Caco-2 (cell line): ENCODE data around the gene C11orf87. TPM values are rescaled to one million over a fixed set of nuclear protein-coding genes. Genes with fewer than 3 reads are reported as not detected.

Experiments used
- Bru-seq: library from RNA; stranded (reverse); fragments of 400-500 nt; gene quantifications from one replicate; lab custom pipeline; 2021; lab: Mats Ljungman, UMichigan
- BruChase-seq, 2 experiments: library from RNA; stranded (reverse); fragments of 400-500 nt; gene quantifications; one replicate each; lab custom pipeline; 2021; lab: Mats Ljungman, UMichigan
- BruUV-seq: library from RNA; stranded (reverse); fragments of 400-500 nt; replicated peaks from 2 replicates; lab custom pipeline; 2021; lab: Mats Ljungman, UMichigan
- CTCF ChIA-PET: fragments of 300-600 bp; sonication (Branson Sonifier 250); formaldehyde crosslinking; loops from one replicate; lab custom pipeline; 2022; ENCODE audit warnings: antibody characterized with exemption; lab: Charles Lee
- POLR2A ChIA-PET: fragments of 300-600 bp; sonication (Branson Sonifier 250); formaldehyde crosslinking; loops from one replicate; lab custom pipeline; 2022; ENCODE audit warnings: antibody characterized with exemption; lab: Charles Lee
- DNase-seq, 2 experiments: peaks; one replicate each; pipeline versions ENCODE4 v3.0.0 to v3.0.0-alpha.2; 2020 to 2022
- H3K27me3 ChIP-seq: replicated peaks from 2 replicates; pipeline ENCODE4 v1.6.0; 2011; ENCODE audit warnings: low read length; ENCODE audit not compliant: control insufficient read depth, insufficient read depth
- H3K36me3 ChIP-seq: 2 replicates; pipeline ENCODE4 v1.5.1; 2011; ENCODE audit warnings: low read length; ENCODE audit not compliant: control insufficient read depth, insufficient read depth
- H3K4me1 ChIP-seq: fragments of 250-450 bp; sonication (Bioruptor Pico); 2 replicates; pipeline ENCODE4 v1.5.1; 2020; ENCODE audit warnings: mild to moderate bottlenecking
- H3K4me3 ChIP-seq: 2 replicates; pipeline ENCODE4 v1.5.1; 2011; ENCODE audit warnings: low read depth, mild to moderate bottlenecking, control low read depth, low read length
- H3K9me3 ChIP-seq: fragments of 250-450 bp; sonication (Bioruptor Pico); 2 replicates; pipeline ENCODE4 v1.5.1; 2020; ENCODE audit warnings: mild to moderate bottlenecking, moderate library complexity
- H3K27ac Mint-ChIP-seq: one replicate; pipeline ENCODE4 v1.8.0; 2022; ENCODE audit warnings: mixed read lengths; ENCODE audit not compliant: unreplicated experiment
- H3K27me3 Mint-ChIP-seq: one replicate; pipeline ENCODE4 v1.8.0; 2022; ENCODE audit warnings: mixed read lengths; ENCODE audit not compliant: insufficient read depth, unreplicated experiment
- H3K36me3 Mint-ChIP-seq: one replicate; pipeline ENCODE4 v1.8.0; 2022; ENCODE audit warnings: mild to moderate bottlenecking, mixed read lengths; ENCODE audit not compliant: insufficient read depth, unreplicated experiment
- H3K4me1 Mint-ChIP-seq: one replicate; pipeline ENCODE4 v1.8.0; 2022; ENCODE audit warnings: low read depth, mixed read lengths; ENCODE audit not compliant: unreplicated experiment
- H3K4me3 Mint-ChIP-seq: one replicate; pipeline ENCODE4 v1.8.0; 2022; ENCODE audit warnings: mild to moderate bottlenecking, moderate library complexity, mixed read lengths; ENCODE audit not compliant: unreplicated experiment
- H3K9me3 Mint-ChIP-seq: one replicate; pipeline ENCODE4 v1.8.0; 2022; ENCODE audit warnings: mixed read lengths; ENCODE audit not compliant: unreplicated experiment
- intact Hi-C: fragments of 100-400 bp; cut with micrococcal nuclease; formaldehyde crosslinking; loops from one replicate; pipeline ENCODE4 v1.10.0; 2022; ENCODE audit not compliant: unreplicated experiment
- long read RNA-seq: library from polyadenylated mRNA; stranded (forward); transcript quantifications from one replicate; pipeline ENCODE4 v2.0.0, GENCODE V29; 2022
- total RNA-seq: library from RNA; stranded (reverse); gene quantifications from 2 replicates; pipeline ENCODE4 v1.2.3, GENCODE V29; 2022
- TF ChIP-seq, protein P1 (sequence below), 2 experiments: fragments of 200-600 bp in 1 of 2; IDR thresholded peaks; 1 replicate in 1 of 2; 2 replicates in 1 of 2; pipeline versions ENCODE4 v1.5.1 to v1.8.0; 2011 to 2022; ENCODE audit warnings: antibody characterized with exemption in 1 of 2, control low read depth in 1 of 2, inconsistent platforms in 1 of 2, low read depth in 1 of 2, low read length in 1 of 2, mild to moderate bottlenecking in 1 of 2, moderate library complexity in 1 of 2; ENCODE audit not compliant: insufficient read depth in 1 of 2, severe bottlenecking in 1 of 2, unreplicated experiment in 1 of 2

Gene C11orf87
- total RNA-seq: not detected in 2 replicates
- Bru-seq, nascent RNA: not detected
- percentile 10 among the genes with signal in this experiment for BruChase-seq, experiment 1, labeled RNA remaining after a 2-hour chase
- BruChase-seq, experiment 2, labeled RNA remaining after a 6-hour chase: not detected
- long read RNA-seq: 0 reads

DNA sequence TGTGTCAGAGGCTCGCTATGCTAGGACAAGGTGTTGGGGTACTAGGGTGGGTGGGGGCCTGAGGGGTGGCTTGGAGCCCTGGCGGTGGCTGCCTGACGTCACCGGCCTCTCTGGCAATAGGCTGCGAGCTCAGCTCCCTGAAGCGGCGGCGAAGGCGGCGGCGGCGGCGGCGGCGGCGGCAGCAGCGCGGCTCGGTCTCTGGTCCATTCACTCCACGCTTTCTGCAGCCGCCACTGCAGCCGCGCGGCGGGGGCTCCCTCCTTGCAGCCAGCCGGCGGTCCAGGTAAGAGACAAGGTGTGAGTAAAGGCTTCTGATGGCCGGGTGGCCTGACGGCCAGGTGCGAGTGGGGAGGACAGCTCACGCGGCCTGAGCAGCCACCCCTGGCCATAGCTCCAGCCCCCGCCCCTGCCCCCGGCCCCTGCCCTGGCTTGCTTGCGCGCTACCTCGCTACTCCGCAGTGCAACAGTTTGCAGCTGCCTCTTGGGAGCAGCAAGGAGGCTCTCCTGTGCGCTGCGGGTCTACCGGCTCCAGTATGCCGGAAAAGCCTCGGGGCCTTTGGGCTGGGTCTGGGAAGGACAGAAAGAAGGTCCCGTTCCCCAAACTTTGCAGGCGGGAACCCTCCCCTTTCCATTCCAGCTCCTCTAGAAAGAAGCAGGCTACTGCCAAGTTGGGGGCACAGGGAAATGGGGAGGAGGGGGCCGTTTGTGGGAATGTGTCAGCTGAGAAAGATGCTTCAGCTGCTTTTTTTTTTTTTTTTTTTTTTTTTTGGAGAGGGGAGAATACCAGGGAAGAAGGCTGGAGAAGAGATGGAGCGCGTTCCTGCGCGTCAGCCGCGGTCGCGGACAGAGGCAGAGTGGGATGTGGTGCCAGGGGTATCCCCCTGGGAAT is at the start of gene C11orf87:
TSS of gene C11orf87 (plus strand) at position 210 of the 889 bp plus-strand sequence. CDS start 1,444 bp downstream, outside the sequence.
- no peaks in the 10 kb centered on the region for H3K4me1 Mint-ChIP-seq
- H3K36me3 ChIP-seq: no peaks in the 10 kb centered on the region
- H3K9me3 ChIP-seq: no peaks in the 10 kb centered on the region
- H3K27me3 Mint-ChIP-seq: peaks cover 12% of the 10 kb centered on the region
- CTCF ChIA-PET: interaction anchor here (0.6 kb wide), 1 partner anchor 157 kb away, joined by 5 read pairs; no protein-coding TSS in a partner anchor
- POLR2A ChIA-PET: interaction anchor here (0.7 kb wide), 1 partner anchor 229 kb away, joined by 5 read pairs; no protein-coding TSS in a partner anchor
- TF ChIP-seq, protein P1, sequence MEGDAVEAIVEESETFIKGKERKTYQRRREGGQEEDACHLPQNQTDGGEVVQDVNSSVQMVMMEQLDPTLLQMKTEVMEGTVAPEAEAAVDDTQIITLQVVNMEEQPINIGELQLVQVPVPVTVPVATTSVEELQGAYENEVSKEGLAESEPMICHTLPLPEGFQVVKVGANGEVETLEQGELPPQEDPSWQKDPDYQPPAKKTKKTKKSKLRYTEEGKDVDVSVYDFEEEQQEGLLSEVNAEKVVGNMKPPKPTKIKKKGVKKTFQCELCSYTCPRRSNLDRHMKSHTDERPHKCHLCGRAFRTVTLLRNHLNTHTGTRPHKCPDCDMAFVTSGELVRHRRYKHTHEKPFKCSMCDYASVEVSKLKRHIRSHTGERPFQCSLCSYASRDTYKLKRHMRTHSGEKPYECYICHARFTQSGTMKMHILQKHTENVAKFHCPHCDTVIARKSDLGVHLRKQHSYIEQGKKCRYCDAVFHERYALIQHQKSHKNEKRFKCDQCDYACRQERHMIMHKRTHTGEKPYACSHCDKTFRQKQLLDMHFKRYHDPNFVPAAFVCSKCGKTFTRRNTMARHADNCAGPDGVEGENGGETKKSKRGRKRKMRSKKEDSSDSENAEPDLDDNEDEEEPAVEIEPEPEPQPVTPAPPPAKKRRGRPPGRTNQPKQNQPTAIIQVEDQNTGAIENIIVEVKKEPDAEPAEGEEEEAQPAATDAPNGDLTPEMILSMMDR (IDR thresholded peaks at IDR 0.05; ENCODE audit: insufficient read depth in 1 of 2, low read depth in 1 of 2, low read length in 1 of 2, severe bottlenecking in 1 of 2, unreplicated experiment in 1 of 2): no peak
- H3K27ac Mint-ChIP-seq: no peak within 1 kb of the TSS
- H3K36me3 Mint-ChIP-seq: no peaks in the 10 kb centered on the region
- no peaks in the 10 kb centered on the region for H3K27me3 ChIP-seq
- H3K4me3 Mint-ChIP-seq: no peak within 1 kb of the TSS
- no TSS peak for BruUV-seq
- DNase-seq: no peak
- H3K9me3 Mint-ChIP-seq: peaks cover 15% of the 10 kb centered on the region
- intact Hi-C loops: no loop called here
- H3K4me1 ChIP-seq: no peaks in the 10 kb centered on the region
- H3K4me3 ChIP-seq: no peak within 1 kb of the TSS

- CTCF ChIA-PET: no interaction called here
- Mint-ChIP-seq H3K27ac (no peak overlapping the region), H3K36me3 (no peaks in the 10 kb centered on the region), H3K4me1 (no peaks in the 10 kb centered on the region), H3K4me3 (no peak overlapping the region), H3K27me3 (peaks cover 17% of the 10 kb centered on the region), H3K9me3 (no peaks in the 10 kb centered on the region)
- Histone ChIP-seq H3K4me3 (no peak overlapping the region), H3K9me3 (no peaks in the 10 kb centered on the region), H3K27me3 (no peaks in the 10 kb centered on the region), H3K4me1 (no peaks in the 10 kb centered on the region), H3K36me3 (no peaks in the 10 kb centered on the region)
- no peak for DNase-seq
- no TSS peak for BruUV-seq
- POLR2A ChIA-PET: no interaction called here
- TF ChIP-seq, protein P1 (IDR thresholded peaks at IDR 0.05; ENCODE audit: insufficient read depth in 1 of 2, low read depth in 1 of 2, low read length in 1 of 2, severe bottlenecking in 1 of 2, unreplicated experiment in 1 of 2): no peak
- intact Hi-C loops: no loop called here
Observed at GRCh38 chr11:109374032-109374431, 48.0 kb upstream of the C11orf87 start.

GRCh38 chr11:109374441-109374840 is 47.5 kb upstream of the C11orf87 start:
- no peak overlapping the region for H3K4me3 ChIP-seq
- TF ChIP-seq, protein P1 (IDR thresholded peaks at IDR 0.05; ENCODE audit: insufficient read depth in 1 of 2, low read depth in 1 of 2, low read length in 1 of 2, severe bottlenecking in 1 of 2, unreplicated experiment in 1 of 2): no peak
- POLR2A ChIA-PET: no interaction called here
- BruUV-seq: no TSS peak
- H3K4me1 ChIP-seq: no peaks in the 10 kb centered on the region
- H3K4me3 Mint-ChIP-seq: no peak overlapping the region
- H3K27ac Mint-ChIP-seq: no peak overlapping the region
- no peaks in the 10 kb centered on the region for H3K9me3 Mint-ChIP-seq
- CTCF ChIA-PET: no interaction called here
- H3K27me3 ChIP-seq: no peaks in the 10 kb centered on the region
- peaks cover 17% of the 10 kb centered on the region for H3K27me3 Mint-ChIP-seq
- H3K36me3 Mint-ChIP-seq: no peaks in the 10 kb centered on the region
- H3K4me1 Mint-ChIP-seq: no peaks in the 10 kb centered on the region
- H3K36me3 ChIP-seq: no peaks in the 10 kb centered on the region
- no peak for DNase-seq
- H3K9me3 ChIP-seq: no peaks in the 10 kb centered on the region
- intact Hi-C loops: no loop called here
